Measurements from ENCODE around the gene HEXA.

HEXA gene

GRCh38 chr15:72345280-72345679 lies 30.5 kb downstream of the HEXA start:
- H3K9me3 ChIP-seq (ENCODE audit: control extremely low read depth in 1 of 5, control insufficient read depth in 4 of 5, insufficient read depth in 2 of 5, low read depth in 1 of 5, low read length in 4 of 5), result no peaks in the 10 kb centered on the region
- no peak for DNase-seq
- H3K27me3 ChIP-seq (replicated peaks in 2 of 5; ENCODE audit: control insufficient read depth in 4 of 5, insufficient read depth in 5 of 5, low read length in 4 of 5), result no peaks in the 10 kb centered on the region
- H3K4me1 ChIP-seq (ENCODE audit: control extremely low read depth in 1 of 4, control insufficient read depth in 4 of 4, insufficient read depth in 4 of 4, low read length in 3 of 4), result no peaks in the 10 kb centered on the region
- POLR2A ChIA-PET, result no interaction called here
- CTCF ChIA-PET, result no interaction called here
- H3K36me3 ChIP-seq (ENCODE audit: control insufficient read depth in 4 of 4, insufficient read depth in 4 of 4, low read length in 3 of 4), result peaks cover 24 to 78% (median 64%) of the 10 kb centered on the region in 4 experiments
- WGBS (ENCODE audit: insufficient coverage), result 96% methylated on average over 5 of the region's 7 CpGs
- H3K27ac ChIP-seq (ENCODE audit: insufficient read depth in 1 of 2, low read depth in 1 of 2, low read length in 2 of 2, poor library complexity in 1 of 2, severe bottlenecking in 2 of 2), result no peak overlapping the region
- no peak overlapping the region for H3K4me3 ChIP-seq (ENCODE audit: control insufficient read depth in 1 of 7, extremely low read depth in 1 of 7, insufficient read depth in 4 of 7, low read depth in 2 of 7, low read length in 6 of 7)

DNA sequence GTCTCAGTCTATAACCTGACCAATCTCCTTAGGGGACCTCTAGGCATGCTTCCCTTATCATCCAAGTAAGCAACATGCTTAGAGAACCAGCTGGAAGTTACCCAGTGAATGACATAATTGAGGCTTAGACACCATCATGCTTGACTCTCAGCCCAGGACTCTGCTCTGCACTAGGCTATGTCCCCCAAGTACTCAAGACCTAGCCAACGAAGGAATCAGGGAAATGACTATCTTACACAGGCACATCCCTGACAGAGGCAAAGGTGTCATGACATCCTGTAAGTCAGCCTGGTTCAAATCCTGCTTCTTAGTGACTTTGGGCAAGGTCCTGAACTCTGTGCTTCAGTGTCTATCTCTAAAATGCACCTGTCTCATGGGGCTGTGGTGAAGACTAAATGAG lies 31.2 kb downstream of the HEXA start:
- Histone ChIP-seq H3K36me3 (ENCODE audit: control insufficient read depth in 4 of 4, insufficient read depth in 4 of 4, low read length in 3 of 4) (peaks cover 24 to 73% (median 61%) of the 10 kb centered on the region in 4 experiments), H3K27ac (ENCODE audit: insufficient read depth in 1 of 2, low read depth in 1 of 2, low read length in 2 of 2, poor library complexity in 1 of 2, severe bottlenecking in 2 of 2) (no peak overlapping the region), H3K4me3 (ENCODE audit: control insufficient read depth in 1 of 7, extremely low read depth in 1 of 7, insufficient read depth in 4 of 7, low read depth in 2 of 7, low read length in 6 of 7) (no peak overlapping the region), H3K4me1 (ENCODE audit: control extremely low read depth in 1 of 4, control insufficient read depth in 4 of 4, insufficient read depth in 4 of 4, low read length in 3 of 4) (no peaks in the 10 kb centered on the region), H3K27me3 (replicated peaks in 2 of 5; ENCODE audit: control insufficient read depth in 4 of 5, insufficient read depth in 5 of 5, low read length in 4 of 5) (no peaks in the 10 kb centered on the region), H3K9me3 (ENCODE audit: control extremely low read depth in 1 of 5, control insufficient read depth in 4 of 5, insufficient read depth in 2 of 5, low read depth in 1 of 5, low read length in 4 of 5) (no peaks in the 10 kb centered on the region)
- DNase-seq, result no peak
- WGBS (ENCODE audit: insufficient coverage), result 100% methylated on average over 1 of the region's 1 CpG
- CTCF ChIA-PET, result no interaction called here
- POLR2A ChIA-PET, result no interaction called here

- H3K27me3 ChIP-seq (replicated peaks in 2 of 5; ENCODE audit: control insufficient read depth in 4 of 5, insufficient read depth in 5 of 5, low read length in 4 of 5), result no peaks in the 10 kb centered on the region
- no peak overlapping the region for H3K27ac ChIP-seq (ENCODE audit: insufficient read depth in 1 of 2, low read depth in 1 of 2, low read length in 2 of 2, poor library complexity in 1 of 2, severe bottlenecking in 2 of 2)
- peak; percentile 51 to 75 (median 66) for DNase-seq
- no peaks in the 10 kb centered on the region for H3K9me3 ChIP-seq (ENCODE audit: control extremely low read depth in 1 of 5, control insufficient read depth in 4 of 5, insufficient read depth in 2 of 5, low read depth in 1 of 5, low read length in 4 of 5)
- no peaks in the 10 kb centered on the region for H3K4me1 ChIP-seq (ENCODE audit: control extremely low read depth in 1 of 4, control insufficient read depth in 4 of 4, insufficient read depth in 4 of 4, low read length in 3 of 4)
- H3K36me3 ChIP-seq (ENCODE audit: control insufficient read depth in 4 of 4, insufficient read depth in 4 of 4, low read length in 3 of 4), result peaks cover 26 to 57% (median 44%) of the 10 kb centered on the region in 4 experiments
- no peak overlapping the region for H3K4me3 ChIP-seq (ENCODE audit: control insufficient read depth in 1 of 7, extremely low read depth in 1 of 7, insufficient read depth in 4 of 7, low read depth in 2 of 7, low read length in 6 of 7)
- CTCF ChIA-PET, result interaction anchor here (0.6 to 1.6 kb wide), 3 partner anchors 21 to 379 kb away, joined by 3 to 4 read pairs (median 3); no protein-coding TSS in a partner anchor
- POLR2A ChIA-PET, result no interaction called here
- WGBS (ENCODE audit: insufficient coverage), result 67% methylated on average over 5 of the region's 11 CpGs
These were observed 33.4 kb downstream of the HEXA start for GRCh38 chr15:72342385-72342784.

- no peak for DNase-seq
- WGBS (ENCODE audit: insufficient coverage), result 98% methylated on average over 5 of the region's 6 CpGs
These were observed 34.5 kb downstream of the HEXA start for GRCh38 chr15:72341361-72341760.

DNA sequence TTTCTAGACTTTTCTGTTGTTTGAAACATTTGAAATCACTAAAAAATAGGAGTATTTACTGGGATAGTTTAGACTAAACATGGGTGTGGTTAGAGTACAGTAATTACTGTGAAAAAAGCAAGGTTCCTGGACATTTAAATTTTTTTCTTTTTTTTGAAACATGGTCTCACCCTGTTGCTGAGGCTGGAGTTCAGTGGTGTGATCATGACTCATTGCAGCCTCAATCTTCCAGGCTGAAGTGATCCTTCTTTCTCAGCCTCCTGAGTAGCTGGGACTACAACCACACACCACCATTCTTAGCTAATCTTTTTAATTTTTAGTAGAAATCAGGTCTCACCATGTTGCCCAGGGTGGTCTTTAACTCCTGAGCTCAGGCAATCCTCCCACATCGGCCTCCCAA lies 35.4 kb downstream of the HEXA start:
- H3K4me3 ChIP-seq (ENCODE audit: control insufficient read depth in 1 of 7, extremely low read depth in 1 of 7, insufficient read depth in 4 of 7, low read depth in 2 of 7, low read length in 6 of 7), result no peak overlapping the region
- H3K9me3 ChIP-seq (ENCODE audit: control extremely low read depth in 1 of 5, control insufficient read depth in 4 of 5, insufficient read depth in 2 of 5, low read depth in 1 of 5, low read length in 4 of 5), result peaks cover 0 to under 1% (median 0%) of the 10 kb centered on the region in 5 experiments
- no peaks in the 10 kb centered on the region for H3K27me3 ChIP-seq (replicated peaks in 2 of 5; ENCODE audit: control insufficient read depth in 4 of 5, insufficient read depth in 5 of 5, low read length in 4 of 5)
- H3K36me3 ChIP-seq (ENCODE audit: control insufficient read depth in 4 of 4, insufficient read depth in 4 of 4, low read length in 3 of 4), result peaks cover 17 to 42% (median 29%) of the 10 kb centered on the region in 4 experiments
- no peak overlapping the region for H3K27ac ChIP-seq (ENCODE audit: insufficient read depth in 1 of 2, low read depth in 1 of 2, low read length in 2 of 2, poor library complexity in 1 of 2, severe bottlenecking in 2 of 2)
- WGBS (ENCODE audit: insufficient coverage), result no CpG with 5 or more reads among the region's 1 CpG
- CTCF ChIA-PET, result interaction anchor here (0.7 to 1.6 kb wide), 4 partner anchors 16 to 603 kb away, joined by 3 to 4 read pairs (median 3); no protein-coding TSS in a partner anchor
- no peaks in the 10 kb centered on the region for H3K4me1 ChIP-seq (ENCODE audit: control extremely low read depth in 1 of 4, control insufficient read depth in 4 of 4, insufficient read depth in 4 of 4, low read length in 3 of 4)
- no peak for DNase-seq
- POLR2A ChIA-PET, result interaction anchor here (0.6 kb wide), 1 partner anchor 242 kb away, joined by 3 read pairs; no protein-coding TSS in a partner anchor

More at GRCh38 chr15:72341361-72341760, 34.5 kb downstream of the HEXA start:
- H3K27me3 ChIP-seq (replicated peaks in 2 of 5; ENCODE audit: control insufficient read depth in 4 of 5, insufficient read depth in 5 of 5, low read length in 4 of 5), result no peaks in the 10 kb centered on the region
- no peaks in the 10 kb centered on the region for H3K9me3 ChIP-seq (ENCODE audit: control extremely low read depth in 1 of 5, control insufficient read depth in 4 of 5, insufficient read depth in 2 of 5, low read depth in 1 of 5, low read length in 4 of 5)
- no peaks in the 10 kb centered on the region for H3K4me1 ChIP-seq (ENCODE audit: control extremely low read depth in 1 of 4, control insufficient read depth in 4 of 4, insufficient read depth in 4 of 4, low read length in 3 of 4)
- ChIA-PET CTCF (interaction anchor here (0.8 to 1.6 kb wide), 2 partner anchors 27 to 259 kb away, joined by 3 to 4 read pairs; no protein-coding TSS in a partner anchor), POLR2A (no interaction called here)
- no peak overlapping the region for H3K27ac ChIP-seq (ENCODE audit: insufficient read depth in 1 of 2, low read depth in 1 of 2, low read length in 2 of 2, poor library complexity in 1 of 2, severe bottlenecking in 2 of 2)
- H3K36me3 ChIP-seq (ENCODE audit: control insufficient read depth in 4 of 4, insufficient read depth in 4 of 4, low read length in 3 of 4), result peaks cover 21 to 52% (median 37%) of the 10 kb centered on the region in 4 experiments
- H3K4me3 ChIP-seq (ENCODE audit: control insufficient read depth in 1 of 7, extremely low read depth in 1 of 7, insufficient read depth in 4 of 7, low read depth in 2 of 7, low read length in 6 of 7), result no peak overlapping the region

DNA sequence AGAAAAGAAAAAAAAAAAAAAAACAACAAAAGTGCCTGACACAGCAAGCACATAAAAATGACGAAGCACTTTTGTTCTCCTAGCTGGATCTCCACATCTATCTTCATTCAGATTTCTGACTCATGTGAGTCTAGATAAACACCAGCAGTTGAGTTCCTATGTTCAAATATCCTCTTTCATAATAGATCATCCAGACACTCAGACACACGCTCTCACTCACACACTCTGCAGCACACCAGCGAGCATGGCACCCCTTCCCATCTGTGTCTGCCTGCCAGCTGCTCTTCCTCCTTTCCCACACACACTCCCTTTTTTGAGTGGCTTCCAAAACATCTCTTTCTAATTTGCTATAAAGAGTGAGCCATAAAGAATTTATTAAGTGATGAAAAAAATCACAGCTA lies 36.0 kb downstream of the HEXA start:
- DNase-seq, result peak in 2 of 3 donors; percentile 9 to 27
- H3K4me1 ChIP-seq (ENCODE audit: control extremely low read depth in 1 of 4, control insufficient read depth in 4 of 4, insufficient read depth in 4 of 4, low read length in 3 of 4), result no peaks in the 10 kb centered on the region
- peaks cover 16 to 37% (median 27%) of the 10 kb centered on the region in 4 experiments for H3K36me3 ChIP-seq (ENCODE audit: control insufficient read depth in 4 of 4, insufficient read depth in 4 of 4, low read length in 3 of 4)
- CTCF ChIA-PET, result interaction anchor here (0.7 to 1.6 kb wide), 4 partner anchors 16 to 246 kb away, joined by 3 to 4 read pairs (median 4); no protein-coding TSS in a partner anchor
- peaks cover 0 to 6% (median 0%) of the 10 kb centered on the region in 5 experiments for H3K9me3 ChIP-seq (ENCODE audit: control extremely low read depth in 1 of 5, control insufficient read depth in 4 of 5, insufficient read depth in 2 of 5, low read depth in 1 of 5, low read length in 4 of 5)
- WGBS (ENCODE audit: insufficient coverage), result 14% methylated on average over 1 of the region's 3 CpGs
- no peaks in the 10 kb centered on the region for H3K27me3 ChIP-seq (replicated peaks in 2 of 5; ENCODE audit: control insufficient read depth in 4 of 5, insufficient read depth in 5 of 5, low read length in 4 of 5)
- no peak overlapping the region for H3K27ac ChIP-seq (ENCODE audit: insufficient read depth in 1 of 2, low read depth in 1 of 2, low read length in 2 of 2, poor library complexity in 1 of 2, severe bottlenecking in 2 of 2)
- no peak overlapping the region for H3K4me3 ChIP-seq (ENCODE audit: control insufficient read depth in 1 of 7, extremely low read depth in 1 of 7, insufficient read depth in 4 of 7, low read depth in 2 of 7, low read length in 6 of 7)
- POLR2A ChIA-PET, result interaction anchor here (0.6 kb wide), 1 partner anchor 243 kb away, joined by 3 read pairs; no protein-coding TSS in a partner anchor

DNA sequence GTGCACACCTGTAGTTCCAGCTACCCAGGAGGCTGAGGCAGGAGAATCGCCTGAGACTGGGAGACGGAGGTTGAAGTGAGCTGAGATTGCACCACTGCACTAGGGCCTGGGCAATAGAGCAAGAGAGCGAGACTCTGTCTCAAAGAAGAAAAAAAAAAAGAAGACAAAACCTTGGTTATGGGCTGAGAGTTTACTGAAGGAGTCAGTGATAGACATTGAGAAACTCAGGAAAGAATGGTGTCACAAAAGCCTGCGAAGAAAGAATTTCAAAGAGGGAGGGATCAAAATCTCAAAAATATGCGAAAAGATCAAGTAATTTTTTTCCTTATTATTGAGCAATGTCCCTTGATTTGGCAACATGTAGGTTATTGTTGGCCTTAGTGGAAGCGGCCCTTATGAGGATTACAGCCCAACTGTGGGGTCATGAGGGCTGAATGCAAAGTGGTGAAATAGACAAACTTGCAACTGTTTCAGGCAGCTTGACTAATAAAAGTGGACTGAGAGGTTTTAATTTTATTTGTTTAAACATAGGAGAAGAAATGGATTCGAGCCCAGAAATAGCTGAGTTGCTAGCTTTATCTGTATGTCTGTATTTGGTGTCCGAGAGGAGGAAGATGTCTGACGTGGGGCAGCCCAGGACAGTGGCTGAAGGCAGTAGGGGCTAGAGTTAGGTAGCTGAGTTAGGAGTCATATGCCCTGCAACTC lies 37.0 kb downstream of the HEXA start:
- H3K4me1 ChIP-seq (ENCODE audit: control extremely low read depth in 1 of 4, control insufficient read depth in 4 of 4, insufficient read depth in 4 of 4, low read length in 3 of 4), result no peaks in the 10 kb centered on the region
- CTCF ChIA-PET, result interaction anchor here (0.6 to 1.6 kb wide), 4 partner anchors 18 to 1297 kb away, joined by 3 to 4 read pairs (median 4); no protein-coding TSS in a partner anchor
- H3K4me3 ChIP-seq (ENCODE audit: control insufficient read depth in 1 of 7, extremely low read depth in 1 of 7, insufficient read depth in 4 of 7, low read depth in 2 of 7, low read length in 6 of 7), result no peak overlapping the region
- WGBS (ENCODE audit: insufficient coverage), result 100% methylated on average over 9 of the region's 9 CpGs
- peaks cover 11 to 31% (median 19%) of the 10 kb centered on the region in 4 experiments for H3K36me3 ChIP-seq (ENCODE audit: control insufficient read depth in 4 of 4, insufficient read depth in 4 of 4, low read length in 3 of 4)
- H3K27ac ChIP-seq (ENCODE audit: insufficient read depth in 1 of 2, low read depth in 1 of 2, low read length in 2 of 2, poor library complexity in 1 of 2, severe bottlenecking in 2 of 2), result no peak overlapping the region
- POLR2A ChIA-PET, result no interaction called here
- DNase-seq, result no peak
- no peaks in the 10 kb centered on the region for H3K27me3 ChIP-seq (replicated peaks in 2 of 5; ENCODE audit: control insufficient read depth in 4 of 5, insufficient read depth in 5 of 5, low read length in 4 of 5)
- peaks cover 0 to 6% (median 0%) of the 10 kb centered on the region in 5 experiments for H3K9me3 ChIP-seq (ENCODE audit: control extremely low read depth in 1 of 5, control insufficient read depth in 4 of 5, insufficient read depth in 2 of 5, low read depth in 1 of 5, low read length in 4 of 5)
